GM10248 (cell line): ENCODE data around the gene HPS5.
A peak's percentile ranks its signal among the peaks of the same experiment; 100 is the strongest.

Source experiments
- CTCF ChIA-PET: fragments of 300-600 bp; sonication (Branson Sonifier 250); formaldehyde crosslinking; extraction: SDS; loops from one replicate; lab custom pipeline; 2021; ENCODE audit warnings: antibody characterized with exemption; lab: Yijun Ruan, JAX
- POLR2A ChIA-PET: fragments of 350-650 bp; sonication (Branson Sonifier 250); formaldehyde crosslinking; extraction: SDS; loops from one replicate; lab custom pipeline; 2020; ENCODE audit warnings: antibody characterized with exemption; lab: Yijun Ruan, JAX
- DNase-seq: peaks from one replicate; pipeline ENCODE4 v3.0.0; 2012; ENCODE audit errors: extremely low spot score
- TF ChIP-seq, protein P1 (sequence below): IDR thresholded peaks from 2 replicates; pipeline ENCODE4 v1.5.1; 2012; ENCODE audit warnings: mild to moderate bottlenecking, low read depth; ENCODE audit errors: extremely low read depth, missing control alignments, control extremely low read depth

Gene HPS5

GRCh38 chr11:18245396-18245795, 76.5 kb downstream of the HPS5 start:
- ChIA-PET POLR2A (no interaction called here), CTCF (interaction anchor here (1.0 to 3.1 kb wide), 9 partner anchors 10 to 520 kb away, joined by 4 to 63 read pairs (median 15); partner anchors contain the start of gene SAA1)
- TF ChIP-seq, protein P1, sequence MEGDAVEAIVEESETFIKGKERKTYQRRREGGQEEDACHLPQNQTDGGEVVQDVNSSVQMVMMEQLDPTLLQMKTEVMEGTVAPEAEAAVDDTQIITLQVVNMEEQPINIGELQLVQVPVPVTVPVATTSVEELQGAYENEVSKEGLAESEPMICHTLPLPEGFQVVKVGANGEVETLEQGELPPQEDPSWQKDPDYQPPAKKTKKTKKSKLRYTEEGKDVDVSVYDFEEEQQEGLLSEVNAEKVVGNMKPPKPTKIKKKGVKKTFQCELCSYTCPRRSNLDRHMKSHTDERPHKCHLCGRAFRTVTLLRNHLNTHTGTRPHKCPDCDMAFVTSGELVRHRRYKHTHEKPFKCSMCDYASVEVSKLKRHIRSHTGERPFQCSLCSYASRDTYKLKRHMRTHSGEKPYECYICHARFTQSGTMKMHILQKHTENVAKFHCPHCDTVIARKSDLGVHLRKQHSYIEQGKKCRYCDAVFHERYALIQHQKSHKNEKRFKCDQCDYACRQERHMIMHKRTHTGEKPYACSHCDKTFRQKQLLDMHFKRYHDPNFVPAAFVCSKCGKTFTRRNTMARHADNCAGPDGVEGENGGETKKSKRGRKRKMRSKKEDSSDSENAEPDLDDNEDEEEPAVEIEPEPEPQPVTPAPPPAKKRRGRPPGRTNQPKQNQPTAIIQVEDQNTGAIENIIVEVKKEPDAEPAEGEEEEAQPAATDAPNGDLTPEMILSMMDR: no peak
- DNase-seq: no peak

- TF ChIP-seq, protein P1: peak; percentile 91
- peak; percentile 54 for DNase-seq
- ChIA-PET POLR2A (interaction anchor here (0.6 to 1.1 kb wide), 2 partner anchors 88 to 150 kb away, joined by 3 read pairs; partner anchors contain the start of gene LDHA), CTCF (interaction anchor here (0.6 to 3.1 kb wide), 63 partner anchors 9 to 535 kb away, joined by 3 to 63 read pairs (median 5); partner anchors contain the start of genes GTF2H1, HPS5, LDHA and SAA1)
These were observed 78.1 kb downstream of the HPS5 start for GRCh38 chr11:18243783-18244362.

DNA sequence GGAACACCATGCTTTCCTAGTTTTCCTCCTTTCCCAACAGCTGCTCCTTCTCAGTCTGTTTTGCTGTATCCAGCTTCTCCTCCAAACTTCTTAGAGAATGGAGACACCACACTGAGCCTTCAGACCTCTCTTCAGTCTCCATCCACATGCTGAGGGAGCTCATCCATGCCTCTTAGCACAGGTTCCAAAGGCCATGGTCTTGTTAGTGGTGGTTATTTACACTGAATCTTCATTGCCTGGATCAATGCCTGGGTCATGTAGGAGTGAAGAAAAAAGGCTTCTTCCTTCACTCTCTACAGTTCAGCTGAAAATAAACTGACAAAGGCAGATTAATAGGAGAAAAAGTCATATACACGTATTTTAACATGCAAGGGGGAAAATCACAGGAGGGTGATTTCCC, 82.3 kb downstream of the HPS5 start:
- no peak for DNase-seq
- TF ChIP-seq, protein P1: no peak
- CTCF ChIA-PET: interaction anchor here (1.2 kb wide), 1 partner anchor 11 kb away, joined by 3 read pairs; no protein-coding TSS in a partner anchor
- POLR2A ChIA-PET: no interaction called here

DNA sequence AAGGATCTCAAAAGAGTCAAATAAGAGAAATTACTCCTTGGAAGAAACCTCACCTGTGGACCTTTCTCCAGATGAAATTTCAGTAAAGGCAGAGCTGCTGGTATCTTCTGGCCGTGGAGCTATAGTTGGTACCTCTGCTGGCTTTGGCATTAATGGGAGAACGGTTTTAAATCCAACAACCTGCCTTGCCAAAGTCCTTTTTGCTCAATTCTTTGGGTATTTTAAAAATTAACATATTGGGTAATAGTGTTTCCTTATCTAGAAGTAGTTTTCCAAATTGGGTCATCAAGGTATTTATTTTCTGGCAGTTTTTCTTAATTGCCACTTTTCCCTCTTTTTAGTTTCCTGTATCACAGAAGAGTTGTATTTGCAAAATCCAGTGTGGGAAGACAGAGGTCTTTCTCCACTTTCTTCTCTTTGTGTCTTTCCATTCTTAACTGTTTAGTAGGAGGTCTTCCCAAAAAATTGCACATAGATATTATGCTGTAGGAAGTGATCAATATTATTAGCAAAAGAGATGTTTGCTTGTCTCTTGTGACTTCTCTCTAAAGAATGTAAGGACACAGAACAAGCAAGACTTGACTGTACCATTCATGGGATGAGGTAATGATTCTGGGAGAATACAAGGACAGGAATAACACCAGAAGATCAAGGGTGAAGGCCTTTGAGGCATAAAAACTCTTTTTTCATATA, 85.1 kb downstream of the HPS5 start, which contains the start of gene SAA4:
Gene SAA4, minus strand, starts transcription at position 139 of the 693 bp plus-strand sequence. CDS start 876 bp downstream, outside the sequence.
- TF ChIP-seq, protein P1: no peak
- ChIA-PET POLR2A (no interaction called here), CTCF (interaction anchor here (1.8 kb wide), 1 partner anchor 121 kb away, joined by 4 read pairs; no protein-coding TSS in a partner anchor)
- DNase-seq: no peak

GRCh38 chr11:18235394-18236334, 86.3 kb downstream of the HPS5 start:
- no peak for DNase-seq
- POLR2A ChIA-PET: no interaction called here
- CTCF ChIA-PET: interaction anchor here (1.0 to 4.2 kb wide), 2 partner anchors 9 to 130 kb away, joined by 3 to 27 read pairs; partner anchors contain the start of gene SAAL1
- TF ChIP-seq, protein P1: no peak
